Measurements from ENCODE around the gene AP1S2.

DNA sequence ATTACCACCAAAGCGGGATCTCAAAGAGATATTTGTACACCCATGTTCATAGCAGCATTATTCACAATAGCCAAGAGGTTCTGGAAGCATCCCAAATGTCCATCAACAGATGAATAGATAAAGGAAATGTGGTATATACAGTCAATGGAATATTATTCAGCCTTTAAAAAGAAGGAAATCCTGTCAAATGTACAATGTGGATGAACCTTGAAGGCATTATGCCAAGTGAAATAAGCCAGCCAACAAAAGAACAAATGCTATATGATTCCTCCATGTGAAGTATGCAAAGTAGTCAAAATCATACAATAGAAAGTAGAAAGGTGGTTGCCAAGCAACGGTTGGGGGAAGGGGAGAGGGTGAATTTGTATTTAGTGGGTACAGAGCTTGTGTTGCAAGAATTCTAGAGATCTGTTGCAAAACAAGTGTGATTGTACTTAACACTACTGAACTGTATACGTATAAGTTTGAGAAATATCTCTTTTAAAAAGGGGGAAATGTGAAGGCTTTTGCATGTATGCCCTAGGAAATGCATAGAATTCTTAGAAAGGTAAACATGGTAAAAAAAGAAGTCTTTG is 69.3 kb downstream of the AP1S2 start:
- TF ChIP-seq, protein P1, sequence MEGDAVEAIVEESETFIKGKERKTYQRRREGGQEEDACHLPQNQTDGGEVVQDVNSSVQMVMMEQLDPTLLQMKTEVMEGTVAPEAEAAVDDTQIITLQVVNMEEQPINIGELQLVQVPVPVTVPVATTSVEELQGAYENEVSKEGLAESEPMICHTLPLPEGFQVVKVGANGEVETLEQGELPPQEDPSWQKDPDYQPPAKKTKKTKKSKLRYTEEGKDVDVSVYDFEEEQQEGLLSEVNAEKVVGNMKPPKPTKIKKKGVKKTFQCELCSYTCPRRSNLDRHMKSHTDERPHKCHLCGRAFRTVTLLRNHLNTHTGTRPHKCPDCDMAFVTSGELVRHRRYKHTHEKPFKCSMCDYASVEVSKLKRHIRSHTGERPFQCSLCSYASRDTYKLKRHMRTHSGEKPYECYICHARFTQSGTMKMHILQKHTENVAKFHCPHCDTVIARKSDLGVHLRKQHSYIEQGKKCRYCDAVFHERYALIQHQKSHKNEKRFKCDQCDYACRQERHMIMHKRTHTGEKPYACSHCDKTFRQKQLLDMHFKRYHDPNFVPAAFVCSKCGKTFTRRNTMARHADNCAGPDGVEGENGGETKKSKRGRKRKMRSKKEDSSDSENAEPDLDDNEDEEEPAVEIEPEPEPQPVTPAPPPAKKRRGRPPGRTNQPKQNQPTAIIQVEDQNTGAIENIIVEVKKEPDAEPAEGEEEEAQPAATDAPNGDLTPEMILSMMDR (conservative IDR thresholded peaks at IDR 0.05), result no peak
- TF ChIP-seq ZFX (IDR thresholded peaks at IDR 0.05), result no peak
